Fibroblast of gingiva (primary cell): ENCODE data around the gene IL17F.
A peak's percentile ranks its signal among the peaks of the same experiment; 100 is the strongest.

Source experiments
- DNase-seq: peaks from one replicate; pipeline ENCODE4 v3.0.0-alpha.2; 2011; ENCODE audit warnings: low read depth

Gene IL17F

DNA sequence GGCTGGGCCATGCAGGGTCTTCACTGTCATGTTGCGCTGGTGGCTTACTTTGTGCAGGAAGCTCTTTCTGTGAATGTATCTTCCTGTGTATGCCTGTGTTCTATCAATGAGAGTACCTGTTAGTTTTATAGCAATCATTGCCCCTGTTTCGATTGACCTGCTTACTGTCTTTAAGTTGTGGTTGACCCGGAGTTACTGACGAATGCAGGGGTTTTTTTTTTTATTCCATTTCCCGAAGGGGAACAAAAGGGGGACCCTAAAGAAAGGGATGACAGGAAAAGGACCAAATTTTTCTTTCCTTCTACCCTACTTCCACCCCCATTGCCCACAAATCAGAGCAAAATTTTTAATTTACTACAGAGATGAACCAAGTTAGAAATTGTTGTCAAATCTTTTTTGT is at the start of gene IL17F:
Gene IL17F, minus strand, starts transcription at position 101 of the 400 bp plus-strand sequence. Its CDS starts 71 bp downstream, at position 30.
- no peak for DNase-seq

DNA sequence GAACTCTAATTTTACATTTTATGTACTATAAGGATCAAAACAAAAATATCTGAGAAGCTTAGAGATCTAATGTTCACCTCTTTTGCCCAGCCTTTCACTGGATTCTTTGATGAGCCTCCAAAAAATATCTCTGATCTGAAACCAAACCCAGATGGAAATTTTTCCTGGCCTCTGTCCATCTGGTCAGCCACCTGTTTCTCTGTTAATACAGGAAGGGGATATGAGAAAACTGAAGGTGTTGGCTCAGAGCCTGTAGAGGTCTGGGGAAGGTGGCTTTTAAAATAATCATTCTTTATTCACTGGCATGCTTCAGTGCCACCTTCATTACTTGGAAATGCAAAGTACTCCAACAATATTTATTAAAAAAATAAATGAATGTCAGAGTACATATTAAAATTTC is 48.8 kb upstream of the IL17F start:
- DNase-seq: no peak

GRCh38 chr6:52288841-52289240 is 44.5 kb upstream of the IL17F start:
- DNase-seq: no peak

- DNase-seq: no peak
These were observed 43.9 kb upstream of the IL17F start for GRCh38 chr6:52288216-52288615.

GRCh38 chr6:52286798-52287432 is 42.6 kb upstream of the IL17F start:
- peak; percentile 59 for DNase-seq

GRCh38 chr6:52285177-52286068 is 41.1 kb upstream of the IL17F start:
- peak; percentile 62 for DNase-seq

GRCh38 chr6:52284460-52285176 is 40.3 kb upstream of the IL17F start, which contains the start of gene MCM3:
Gene MCM3, minus strand, starts transcription at chr6:52284742. Its CDS starts 68 bp downstream, at chr6:52284674.
- DNase-seq: peak; percentile 99

DNA sequence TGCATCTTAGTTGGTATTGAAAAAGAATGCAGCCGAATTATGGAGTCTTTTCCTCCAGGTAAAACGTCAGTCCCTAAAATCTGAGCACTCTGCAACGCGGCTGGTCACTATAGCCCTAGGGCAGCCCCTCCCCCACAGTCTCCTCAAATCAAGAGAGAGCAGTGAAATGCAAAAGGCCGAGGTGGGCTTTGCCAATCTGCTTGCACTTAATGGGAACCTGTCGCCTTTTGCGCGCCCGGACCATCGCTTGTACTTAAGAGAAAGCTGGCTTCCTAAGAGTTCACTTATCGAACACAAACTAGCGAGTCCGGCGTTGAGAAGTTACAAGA is 39.8 kb upstream of the IL17F start:
- no peak for DNase-seq

- DNase-seq: no peak
These were observed 38.8 kb upstream of the IL17F start for GRCh38 chr6:52283111-52283510.

- no peak for DNase-seq
These were observed 31.8 kb upstream of the IL17F start for GRCh38 chr6:52276130-52276529.

- DNase-seq: no peak
These were observed 27.7 kb upstream of the IL17F start for GRCh38 chr6:52271852-52272460.

- DNase-seq: peak; percentile 68
These were observed 19.6 kb upstream of the IL17F start for GRCh38 chr6:52263709-52264540.

GRCh38 chr6:52262620-52263344 is 18.5 kb upstream of the IL17F start:
- DNase-seq: no peak

DNA sequence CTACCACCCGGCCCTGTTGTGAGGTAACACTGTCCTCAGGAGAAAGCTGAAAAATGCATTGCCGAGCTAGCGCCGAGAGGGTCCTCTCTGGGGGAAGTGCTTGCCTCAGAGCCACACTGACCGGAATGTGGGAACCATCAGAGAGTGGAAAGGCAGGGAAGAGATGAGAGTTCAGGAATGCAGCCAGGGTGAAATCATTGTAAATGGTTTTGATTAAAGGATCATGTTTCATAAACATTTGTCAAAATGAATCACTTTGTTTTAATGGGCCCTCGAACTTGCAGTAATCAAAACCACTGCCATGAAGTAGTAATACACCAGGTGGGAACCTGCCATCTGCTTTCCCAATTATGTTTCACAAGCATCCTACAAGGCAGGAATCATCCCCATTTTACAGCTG is 16.9 kb upstream of the IL17F start:
- peak; percentile 84 for DNase-seq

GRCh38 chr6:52260634-52261033 is 16.3 kb upstream of the IL17F start:
- no peak for DNase-seq

DNA sequence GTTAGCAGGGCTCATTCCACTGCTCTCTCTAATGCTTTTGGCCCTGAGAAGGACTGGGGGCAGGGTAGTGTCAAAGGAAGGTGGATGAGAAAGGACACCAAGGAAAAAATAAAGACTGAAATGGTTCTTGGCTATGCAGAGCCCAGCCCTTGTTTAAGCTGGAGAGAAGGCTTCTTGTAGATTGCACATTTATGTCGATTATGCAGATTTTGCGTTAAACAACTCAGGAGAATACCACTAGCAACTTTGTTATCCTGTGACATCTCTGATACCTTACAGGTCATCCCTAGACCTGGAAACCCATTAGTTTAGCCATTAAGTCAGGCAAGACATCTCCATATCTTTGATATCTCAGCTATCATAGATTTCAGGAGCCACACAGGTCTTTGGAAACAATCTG is 11.1 kb upstream of the IL17F start:
- DNase-seq: no peak

- no peak for DNase-seq
These were observed 10.6 kb upstream of the IL17F start for GRCh38 chr6:52254731-52255378.

GRCh38 chr6:52253494-52253893 is 9.2 kb upstream of the IL17F start:
- DNase-seq: peak; percentile 18

- no peak for DNase-seq
These were observed 6.8 kb upstream of the IL17F start for GRCh38 chr6:52251113-52251512.

- no peak for DNase-seq
These were observed 4.8 kb upstream of the IL17F start for GRCh38 chr6:52249078-52249477.
